ENCODE data around the gene ZNF300. TPM values are rescaled to one million over a fixed set of nuclear protein-coding genes. Genes with fewer than 3 reads are reported as not detected.
"Not testable (repeated sequence)": the region's sequence is repeated elsewhere in the genome, so short reads cannot be mapped to it uniquely, and the experiment has no call there.

The ZNF300 gene
- polyA plus RNA-seq, 1 experiment = 2.6 TPM

- ChIA-PET POLR2A (no interaction called here), CTCF (interaction anchor here (0.5 kb wide), 1 partner anchor 75 kb away, joined by 3 read pairs; no protein-coding TSS in a partner anchor)
- no peak overlapping the region for H3K4me3 ChIP-seq (ENCODE audit: low read depth, low read length)
- H3K36me3 ChIP-seq (ENCODE audit: control insufficient read depth, insufficient read depth, low read length) = no peaks in the 10 kb centered on the region; the same call in 1 of the 2 replicates
- DNase-seq (ENCODE audit: low read depth) = no peak
- no peaks in the 10 kb centered on the region for H3K27me3 ChIP-seq (ENCODE audit: control insufficient read depth, insufficient read depth, low read length)
- no peak for TF ChIP-seq CTCF (IDR thresholded peaks at IDR 0.05; ENCODE audit: insufficient read depth, low read depth, low read length)
Measured at GRCh38 chr5:150895431-150896428, 9.1 kb downstream of the ZNF300 start.

GRCh38 chr5:150879358-150879757 lies 25.4 kb downstream of the ZNF300 start:
- CTCF ChIA-PET = interaction anchor here (0.6 kb wide), 1 partner anchor 60 kb away, joined by 3 read pairs; no protein-coding TSS in a partner anchor
- no peak for DNase-seq (ENCODE audit: low read depth)
- H3K4me3 ChIP-seq (ENCODE audit: low read depth, low read length) = no peak overlapping the region
- no peaks in the 10 kb centered on the region for H3K36me3 ChIP-seq (ENCODE audit: control insufficient read depth, insufficient read depth, low read length)
- TF ChIP-seq CTCF (IDR thresholded peaks at IDR 0.05; ENCODE audit: insufficient read depth, low read depth, low read length) = no peak
- POLR2A ChIA-PET = no interaction called here
- no peaks in the 10 kb centered on the region for H3K27me3 ChIP-seq (ENCODE audit: control insufficient read depth, insufficient read depth, low read length)

- H3K27me3 ChIP-seq (ENCODE audit: control insufficient read depth, insufficient read depth, low read length) = no peaks in the 10 kb centered on the region
- DNase-seq (ENCODE audit: low read depth) = no peak
- H3K4me3 ChIP-seq (ENCODE audit: low read depth, low read length) = no peak overlapping the region
- ChIA-PET CTCF (no interaction called here), POLR2A (no interaction called here)
- no peak for TF ChIP-seq CTCF (IDR thresholded peaks at IDR 0.05; ENCODE audit: insufficient read depth, low read depth, low read length)
- H3K36me3 ChIP-seq (ENCODE audit: control insufficient read depth, insufficient read depth, low read length) = no peaks in the 10 kb centered on the region
Measured at GRCh38 chr5:150862070-150862469, 42.7 kb downstream of the ZNF300 start.

GRCh38 chr5:150860246-150860821 lies 44.4 kb downstream of the ZNF300 start:
- no peak for TF ChIP-seq CTCF (IDR thresholded peaks at IDR 0.05; ENCODE audit: insufficient read depth, low read depth, low read length)
- ChIA-PET POLR2A (no interaction called here), CTCF (no interaction called here)
- Histone ChIP-seq H3K36me3 (ENCODE audit: control insufficient read depth, insufficient read depth, low read length) (no peaks in the 10 kb centered on the region), H3K4me3 (ENCODE audit: low read depth, low read length) (no peak overlapping the region), H3K27me3 (ENCODE audit: control insufficient read depth, insufficient read depth, low read length) (no peaks in the 10 kb centered on the region)
- DNase-seq (ENCODE audit: low read depth) = no peak

- H3K36me3 ChIP-seq (ENCODE audit: control insufficient read depth, insufficient read depth, low read length); H3K4me3 ChIP-seq (ENCODE audit: low read depth, low read length); CTCF ChIA-PET; POLR2A ChIA-PET; H3K27me3 ChIP-seq (ENCODE audit: control insufficient read depth, insufficient read depth, low read length); DNase-seq (ENCODE audit: low read depth): not testable (repeated sequence)
Measured at GRCh38 chr5:150856700-150857099, 48.1 kb downstream of the ZNF300 start.

Measured in BJ (cell line).